SKM-1 treated with dmso at 0.1 percent for 144 hours (cell line): ENCODE data around the gene TP53TG5.
"Not testable (repeated sequence)": the region's sequence is repeated elsewhere in the genome, so short reads cannot be mapped to it uniquely, and the experiment has no call there.

Source experiments
- DNase-seq: peaks from one replicate; lab custom pipeline; 2025; ENCODE audit not compliant: unreplicated experiment; lab: John Stamatoyannopoulos, UW

TP53TG5 gene

GRCh38 chr20:45366631-45367030, 11.5 kb downstream of the TP53TG5 start:
- DNase-seq, result no peak

- DNase-seq, result no peak
Measured at GRCh38 chr20:45366192-45366591, 11.9 kb downstream of the TP53TG5 start.

- no peak for DNase-seq
Measured at GRCh38 chr20:45365444-45365970, 12.6 kb downstream of the TP53TG5 start.

GRCh38 chr20:45363611-45364492, 14.3 kb downstream of the TP53TG5 start:
- no peak for DNase-seq

- peak; percentile 97 for DNase-seq
Measured at GRCh38 chr20:45362804-45363610, 15.1 kb downstream of the TP53TG5 start, which contains the start of gene SYS1. Gene SYS1 (plus strand): TSS chr20:45363156. CDS start chr20:45363532, 376 bp downstream.

GRCh38 chr20:45361793-45362192, 16.3 kb downstream of the TP53TG5 start:
- DNase-seq, result no peak

- DNase-seq, result no peak
Measured at GRCh38 chr20:45359406-45360148, 18.5 kb downstream of the TP53TG5 start.

- no peak for DNase-seq
Measured at GRCh38 chr20:45359069-45359405, 19.1 kb downstream of the TP53TG5 start.

- no peak for DNase-seq
Measured at GRCh38 chr20:45358282-45359068, 19.6 kb downstream of the TP53TG5 start.

- no peak for DNase-seq
Measured at GRCh38 chr20:45355209-45356084, 22.7 kb downstream of the TP53TG5 start.

- DNase-seq, result no peak
Measured at GRCh38 chr20:45354423-45355208, 23.5 kb downstream of the TP53TG5 start.

GRCh38 chr20:45353746-45354145, 24.4 kb downstream of the TP53TG5 start:
- DNase-seq, result no peak

GRCh38 chr20:45352729-45353128, 25.4 kb downstream of the TP53TG5 start:
- no peak for DNase-seq

- not testable (repeated sequence) for DNase-seq
Measured at GRCh38 chr20:45350795-45351194, 27.3 kb downstream of the TP53TG5 start.

GRCh38 chr20:45350217-45350616, 27.9 kb downstream of the TP53TG5 start:
- DNase-seq, result no peak

- no peak for DNase-seq
Measured at GRCh38 chr20:45347936-45348778, 30.0 kb downstream of the TP53TG5 start, which contains the start of gene SDC4. Gene SDC4 (minus strand): TSS chr20:45348424. CDS start chr20:45348384, 40 bp downstream.

- DNase-seq, result no peak
Measured at GRCh38 chr20:45347297-45347935, 30.7 kb downstream of the TP53TG5 start.
